Measurements from ENCODE around the gene CNPY1. TPM values are rescaled to one million over a fixed set of nuclear protein-coding genes. Genes with fewer than 3 reads are reported as not detected.

CNPY1 gene
- polyA plus RNA-seq, 1 of the 3 experiments (the other 2 are of a cell fraction): not detected

GRCh38 chr7:155556763-155557162, 10.4 kb upstream of the CNPY1 start:
- H3K9me2 ChIP-seq: no peaks in the 10 kb centered on the region
- H2AFZ ChIP-seq (ENCODE audit: low read depth): no peak overlapping the region
- peaks cover 46% of the 10 kb centered on the region for H3K27me3 ChIP-seq (ENCODE audit: insufficient read depth)
- no peak for TF ChIP-seq SIN3A (IDR thresholded peaks at IDR 0.05; ENCODE audit: borderline replicate concordance, low read depth, low read length)
- TF ChIP-seq ZBTB33 (IDR thresholded peaks at IDR 0.05; ENCODE audit: borderline replicate concordance, low read depth): no peak
- TF ChIP-seq, protein P1, sequence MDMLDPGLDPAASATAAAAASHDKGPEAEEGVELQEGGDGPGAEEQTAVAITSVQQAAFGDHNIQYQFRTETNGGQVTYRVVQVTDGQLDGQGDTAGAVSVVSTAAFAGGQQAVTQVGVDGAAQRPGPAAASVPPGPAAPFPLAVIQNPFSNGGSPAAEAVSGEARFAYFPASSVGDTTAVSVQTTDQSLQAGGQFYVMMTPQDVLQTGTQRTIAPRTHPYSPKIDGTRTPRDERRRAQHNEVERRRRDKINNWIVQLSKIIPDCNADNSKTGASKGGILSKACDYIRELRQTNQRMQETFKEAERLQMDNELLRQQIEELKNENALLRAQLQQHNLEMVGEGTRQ (IDR thresholded peaks at IDR 0.05; ENCODE audit: borderline replicate concordance, low read depth, low read length): no peak
- no peak for TF ChIP-seq MXI1 (IDR thresholded peaks at IDR 0.05; ENCODE audit: low read depth, low read length)
- TF ChIP-seq GABPA (IDR thresholded peaks at IDR 0.05; ENCODE audit: low read depth): no peak
- no peak for TF ChIP-seq JUND (IDR thresholded peaks at IDR 0.05)
- TF ChIP-seq FOXJ3 (CRISPR knock-in tag; IDR thresholded peaks at IDR 0.05): no peak
- H3K9ac ChIP-seq: no peak overlapping the region
- no peaks in the 10 kb centered on the region for H3K9me3 ChIP-seq
- H3K36me3 ChIP-seq (replicated peaks in 1 of 2; ENCODE audit: control insufficient read depth in 1 of 2, insufficient read depth in 2 of 2, low read length in 1 of 2): no peaks in the 10 kb centered on the region
- no peak overlapping the region for H3K4me2 ChIP-seq
- H3K79me2 ChIP-seq (ENCODE audit: insufficient read depth): no peaks in the 10 kb centered on the region
- H3F3A ChIP-seq (replicated peaks; ENCODE audit: insufficient read depth): no peaks in the 10 kb centered on the region
- ChIA-PET CTCF (interaction anchor here (0.8 to 4.0 kb wide), 2 partner anchors 23 to 168 kb away, joined by 3 to 16 read pairs; no protein-coding TSS in a partner anchor), POLR2A (no interaction called here)
- H3K27ac ChIP-seq (ENCODE audit: low read depth in 2 of 2, low read length in 1 of 2): no peak overlapping the region
- no peak for DNase-seq
- no peak overlapping the region for H3K4me3 ChIP-seq (ENCODE audit: low read depth in 2 of 2, low read length in 1 of 2)
- WGBS (ENCODE audit: low lambda C conversion rate): 64% methylated on average over 9 of the region's 9 CpGs
- H4K20me1 ChIP-seq (ENCODE audit: insufficient read depth): no peaks in the 10 kb centered on the region
- H3K4me1 ChIP-seq (ENCODE audit: control insufficient read depth in 1 of 2, insufficient read depth in 2 of 2, low read depth in 1 of 2, low read length in 1 of 2): no peaks in the 10 kb centered on the region

DNA sequence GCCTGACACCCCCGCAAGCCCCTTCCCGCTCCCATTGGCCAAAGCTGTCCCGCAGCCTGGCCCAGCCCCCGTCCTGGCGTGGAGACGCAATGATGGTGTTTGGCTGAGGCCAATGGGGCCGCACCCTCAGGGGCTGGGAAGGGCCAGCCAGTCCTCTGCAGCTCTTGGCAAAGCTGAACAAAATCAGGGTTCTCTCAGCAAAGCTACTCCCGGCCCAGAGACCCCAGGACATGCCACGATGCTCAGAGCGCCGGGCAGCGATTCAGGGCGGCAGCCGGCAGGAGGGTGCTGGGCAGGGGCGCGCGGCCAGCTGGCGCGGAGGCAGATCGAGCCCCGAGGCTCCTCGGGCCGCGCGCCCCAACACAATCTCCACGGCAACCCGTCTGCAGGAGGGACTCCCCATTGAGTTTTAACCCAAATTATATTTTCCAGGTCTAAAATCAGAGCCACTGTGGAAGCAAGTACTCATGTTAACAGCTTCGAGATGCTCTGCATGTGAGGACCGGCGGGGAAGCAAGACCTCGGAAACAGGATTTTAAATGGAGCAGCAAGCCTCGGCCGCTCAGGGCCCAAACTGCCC, 8.8 kb upstream of the CNPY1 start:
- no peak for TF ChIP-seq EZH2phosphoT487 (IDR thresholded peaks at IDR 0.05; ENCODE audit: borderline replicate concordance, low read depth)
- TF ChIP-seq, protein P2, sequence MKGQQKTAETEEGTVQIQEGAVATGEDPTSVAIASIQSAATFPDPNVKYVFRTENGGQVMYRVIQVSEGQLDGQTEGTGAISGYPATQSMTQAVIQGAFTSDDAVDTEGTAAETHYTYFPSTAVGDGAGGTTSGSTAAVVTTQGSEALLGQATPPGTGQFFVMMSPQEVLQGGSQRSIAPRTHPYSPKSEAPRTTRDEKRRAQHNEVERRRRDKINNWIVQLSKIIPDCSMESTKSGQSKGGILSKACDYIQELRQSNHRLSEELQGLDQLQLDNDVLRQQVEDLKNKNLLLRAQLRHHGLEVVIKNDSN (IDR thresholded peaks at IDR 0.05; ENCODE audit: borderline replicate concordance, low read depth): no peak
- TF ChIP-seq SMC3 (IDR thresholded peaks at IDR 0.05; ENCODE audit: low read depth, low read length): no peak
- TF ChIP-seq ELF1 (IDR thresholded peaks at IDR 0.05): no peak
- TF ChIP-seq RAD21 (IDR thresholded peaks at IDR 0.05; ENCODE audit: low read length): no peak
- no peak for TF ChIP-seq GATA2 (CRISPR knock-in tag; IDR thresholded peaks at IDR 0.05)
- no peak for TF ChIP-seq JUND (IDR thresholded peaks at IDR 0.05)
- TF ChIP-seq, protein P3, sequence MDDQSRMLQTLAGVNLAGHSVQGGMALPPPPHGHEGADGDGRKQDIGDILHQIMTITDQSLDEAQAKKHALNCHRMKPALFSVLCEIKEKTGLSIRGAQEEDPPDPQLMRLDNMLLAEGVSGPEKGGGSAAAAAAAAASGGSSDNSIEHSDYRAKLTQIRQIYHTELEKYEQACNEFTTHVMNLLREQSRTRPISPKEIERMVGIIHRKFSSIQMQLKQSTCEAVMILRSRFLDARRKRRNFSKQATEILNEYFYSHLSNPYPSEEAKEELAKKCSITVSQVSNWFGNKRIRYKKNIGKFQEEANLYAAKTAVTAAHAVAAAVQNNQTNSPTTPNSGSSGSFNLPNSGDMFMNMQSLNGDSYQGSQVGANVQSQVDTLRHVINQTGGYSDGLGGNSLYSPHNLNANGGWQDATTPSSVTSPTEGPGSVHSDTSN (IDR thresholded peaks at IDR 0.05): no peak
- TF ChIP-seq, protein P1 (IDR thresholded peaks at IDR 0.05; ENCODE audit: borderline replicate concordance, low read depth, low read length): no peak
- TF ChIP-seq, protein P4, sequence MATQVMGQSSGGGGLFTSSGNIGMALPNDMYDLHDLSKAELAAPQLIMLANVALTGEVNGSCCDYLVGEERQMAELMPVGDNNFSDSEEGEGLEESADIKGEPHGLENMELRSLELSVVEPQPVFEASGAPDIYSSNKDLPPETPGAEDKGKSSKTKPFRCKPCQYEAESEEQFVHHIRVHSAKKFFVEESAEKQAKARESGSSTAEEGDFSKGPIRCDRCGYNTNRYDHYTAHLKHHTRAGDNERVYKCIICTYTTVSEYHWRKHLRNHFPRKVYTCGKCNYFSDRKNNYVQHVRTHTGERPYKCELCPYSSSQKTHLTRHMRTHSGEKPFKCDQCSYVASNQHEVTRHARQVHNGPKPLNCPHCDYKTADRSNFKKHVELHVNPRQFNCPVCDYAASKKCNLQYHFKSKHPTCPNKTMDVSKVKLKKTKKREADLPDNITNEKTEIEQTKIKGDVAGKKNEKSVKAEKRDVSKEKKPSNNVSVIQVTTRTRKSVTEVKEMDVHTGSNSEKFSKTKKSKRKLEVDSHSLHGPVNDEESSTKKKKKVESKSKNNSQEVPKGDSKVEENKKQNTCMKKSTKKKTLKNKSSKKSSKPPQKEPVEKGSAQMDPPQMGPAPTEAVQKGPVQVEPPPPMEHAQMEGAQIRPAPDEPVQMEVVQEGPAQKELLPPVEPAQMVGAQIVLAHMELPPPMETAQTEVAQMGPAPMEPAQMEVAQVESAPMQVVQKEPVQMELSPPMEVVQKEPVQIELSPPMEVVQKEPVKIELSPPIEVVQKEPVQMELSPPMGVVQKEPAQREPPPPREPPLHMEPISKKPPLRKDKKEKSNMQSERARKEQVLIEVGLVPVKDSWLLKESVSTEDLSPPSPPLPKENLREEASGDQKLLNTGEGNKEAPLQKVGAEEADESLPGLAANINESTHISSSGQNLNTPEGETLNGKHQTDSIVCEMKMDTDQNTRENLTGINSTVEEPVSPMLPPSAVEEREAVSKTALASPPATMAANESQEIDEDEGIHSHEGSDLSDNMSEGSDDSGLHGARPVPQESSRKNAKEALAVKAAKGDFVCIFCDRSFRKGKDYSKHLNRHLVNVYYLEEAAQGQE (IDR thresholded peaks at IDR 0.05; ENCODE audit: low read depth, low read length): no peak
- no peak for TF ChIP-seq TEAD4 (IDR thresholded peaks at IDR 0.05; ENCODE audit: borderline replicate concordance, insufficient read depth)
- CTCF ChIA-PET: interaction anchor here (1.5 to 4.0 kb wide), 2 partner anchors 21 to 43 kb away, joined by 5 to 16 read pairs; no protein-coding TSS in a partner anchor
- WGBS (ENCODE audit: low lambda C conversion rate): 23% methylated on average over 31 of the region's 33 CpGs

More for the DNA sequence above, 8.8 kb upstream of the CNPY1 start:
- Histone ChIP-seq H3K79me2 (ENCODE audit: insufficient read depth) (no peaks in the 10 kb centered on the region), H3K9ac (no peak overlapping the region), H3F3A (replicated peaks; ENCODE audit: insufficient read depth) (no peaks in the 10 kb centered on the region), H3K27me3 (ENCODE audit: insufficient read depth) (peaks cover 40% of the 10 kb centered on the region), H4K20me1 (ENCODE audit: insufficient read depth) (no peaks in the 10 kb centered on the region), H3K36me3 (replicated peaks in 1 of 2; ENCODE audit: control insufficient read depth in 1 of 2, insufficient read depth in 2 of 2, low read length in 1 of 2) (no peaks in the 10 kb centered on the region), H3K4me1 (ENCODE audit: control insufficient read depth in 1 of 2, insufficient read depth in 2 of 2, low read depth in 1 of 2, low read length in 1 of 2) (no peaks in the 10 kb centered on the region), H3K9me3 (no peaks in the 10 kb centered on the region), H3K4me2 (no peak overlapping the region), H3K4me3 (ENCODE audit: low read depth in 2 of 2, low read length in 1 of 2) (no peak overlapping the region), H3K27ac (ENCODE audit: low read depth in 2 of 2, low read length in 1 of 2) (no peak overlapping the region), H2AFZ (ENCODE audit: low read depth) (no peak overlapping the region), H3K9me2 (no peaks in the 10 kb centered on the region)
- DNase-seq: no peak
- POLR2A ChIA-PET: no interaction called here

Data from SK-N-SH (cell line).